ENCODE results near the gene HEBP2.

Gene HEBP2

DNA sequence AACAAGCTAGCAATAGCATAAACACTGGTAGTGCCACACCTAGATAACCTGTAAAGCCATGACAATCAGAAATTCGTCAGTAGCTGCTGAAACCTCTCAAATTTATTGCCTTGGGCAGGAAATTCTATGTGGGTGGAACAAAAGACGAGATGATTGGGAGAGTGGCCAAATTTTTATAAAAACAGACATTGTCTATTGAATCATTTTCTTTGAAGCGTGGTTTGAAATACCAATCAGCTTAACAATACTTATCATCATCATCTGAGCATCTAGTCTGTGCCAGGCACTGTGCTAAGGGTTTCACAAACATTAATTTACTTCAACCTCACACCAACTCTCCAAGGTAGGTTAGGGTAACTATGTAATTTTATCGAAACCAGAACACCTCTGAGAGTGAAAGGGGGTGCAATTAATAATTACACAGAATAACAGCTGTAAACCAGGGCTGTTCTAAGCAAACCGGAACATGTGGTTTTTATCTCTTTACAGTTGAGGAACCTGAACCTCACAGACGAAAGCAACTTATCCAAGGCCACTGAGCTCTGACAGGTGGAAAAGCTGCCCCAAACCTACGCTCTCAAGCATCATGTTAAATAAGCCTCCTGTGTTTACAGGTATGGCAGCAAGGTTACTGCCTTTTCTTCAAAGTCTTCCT, 51.9 kb downstream of the HEBP2 start:
- DNase-seq, result no peak

- no peak for DNase-seq
Measured at GRCh38 chr6:138456401-138456790, 52.4 kb downstream of the HEBP2 start.

DNA sequence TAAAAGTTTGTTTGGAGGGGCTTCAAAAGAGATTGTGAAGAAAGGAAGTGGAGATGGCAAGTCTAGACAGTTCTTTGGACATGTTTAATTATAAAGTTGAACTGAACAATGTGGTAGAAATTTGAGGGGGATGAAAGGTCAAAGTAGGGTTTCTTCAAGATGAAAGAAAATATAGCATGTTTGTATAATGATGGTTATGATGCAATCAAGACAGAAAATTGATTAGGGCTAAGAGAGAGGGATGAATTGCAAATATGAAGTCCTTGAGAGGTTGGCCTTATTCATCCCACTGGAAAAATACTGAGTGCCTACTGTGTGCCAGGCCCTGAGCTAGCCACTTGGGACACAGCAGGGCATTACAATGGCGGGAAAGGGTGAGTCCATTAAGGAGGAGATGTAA, 57.6 kb downstream of the HEBP2 start:
- no peak for DNase-seq

- no peak for DNase-seq
Measured at GRCh38 chr6:138464085-138464484, 60.1 kb downstream of the HEBP2 start.

DNA sequence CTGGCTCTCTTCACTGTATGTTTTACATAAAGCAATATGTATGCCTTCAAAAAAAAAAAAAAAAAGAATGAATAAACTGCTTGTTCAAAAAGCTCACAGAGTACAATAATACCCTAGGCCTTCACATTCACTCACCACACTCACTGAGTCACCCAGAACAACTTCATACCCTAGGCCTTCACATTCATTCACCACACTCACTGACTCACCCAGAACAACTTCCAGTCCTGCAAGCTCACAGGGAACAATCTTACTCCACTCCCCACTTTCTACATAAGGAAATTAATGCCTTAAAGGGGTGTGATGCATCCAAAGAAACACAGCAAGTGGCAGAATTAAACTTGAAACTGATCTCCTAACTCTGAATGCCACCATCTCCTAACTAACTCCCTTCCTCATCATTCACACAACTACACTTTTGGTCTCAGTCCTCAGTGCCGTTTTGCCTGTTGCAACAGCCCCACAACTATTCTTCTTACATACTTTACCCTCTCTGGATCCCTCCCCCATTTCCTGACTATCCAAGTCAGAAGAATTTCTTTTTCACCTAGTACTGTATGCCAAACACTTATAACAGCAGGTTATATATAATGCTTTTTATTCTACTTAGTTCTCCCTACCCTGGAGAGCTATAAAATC, 61.1 kb downstream of the HEBP2 start:
- no peak for DNase-seq

DNA sequence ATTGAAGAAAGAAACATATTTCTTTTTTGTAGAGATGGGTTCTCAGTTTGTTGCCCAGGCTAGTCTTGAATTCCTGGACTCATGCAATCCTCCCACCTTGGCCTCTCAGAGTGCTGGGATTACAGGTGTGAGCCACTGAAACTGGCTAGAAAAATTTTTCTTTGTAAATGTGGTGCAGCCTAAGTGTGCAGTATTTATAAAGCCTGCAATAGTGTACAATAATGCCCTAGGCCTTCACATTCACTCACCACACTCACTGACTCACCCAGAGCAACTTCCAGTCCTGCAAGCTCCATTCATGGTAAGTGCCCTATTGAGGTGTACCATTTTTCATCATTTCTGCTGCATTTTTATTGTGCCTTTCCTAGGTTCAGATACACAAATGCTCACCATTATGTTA, 63.9 kb downstream of the HEBP2 start:
- DNase-seq, result no peak

GRCh38 chr6:138468320-138469015, 64.4 kb downstream of the HEBP2 start:
- DNase-seq, result no peak

All from RPMI8226 (cell line).